GM12801 (cell line): ENCODE results near the gene SEMA6C.

Experiments
- CTCF ChIP-seq: IDR thresholded peaks from one replicate; pipeline ENCODE4 v1.5.1; 2011; ENCODE audit warnings: control low read depth; ENCODE audit not compliant: insufficient read length; ENCODE audit errors: extremely low read depth

Gene SEMA6C

GRCh38 chr1:151132335-151133017 is 14.0 kb downstream of the SEMA6C start:
- TF ChIP-seq CTCF: no peak

DNA sequence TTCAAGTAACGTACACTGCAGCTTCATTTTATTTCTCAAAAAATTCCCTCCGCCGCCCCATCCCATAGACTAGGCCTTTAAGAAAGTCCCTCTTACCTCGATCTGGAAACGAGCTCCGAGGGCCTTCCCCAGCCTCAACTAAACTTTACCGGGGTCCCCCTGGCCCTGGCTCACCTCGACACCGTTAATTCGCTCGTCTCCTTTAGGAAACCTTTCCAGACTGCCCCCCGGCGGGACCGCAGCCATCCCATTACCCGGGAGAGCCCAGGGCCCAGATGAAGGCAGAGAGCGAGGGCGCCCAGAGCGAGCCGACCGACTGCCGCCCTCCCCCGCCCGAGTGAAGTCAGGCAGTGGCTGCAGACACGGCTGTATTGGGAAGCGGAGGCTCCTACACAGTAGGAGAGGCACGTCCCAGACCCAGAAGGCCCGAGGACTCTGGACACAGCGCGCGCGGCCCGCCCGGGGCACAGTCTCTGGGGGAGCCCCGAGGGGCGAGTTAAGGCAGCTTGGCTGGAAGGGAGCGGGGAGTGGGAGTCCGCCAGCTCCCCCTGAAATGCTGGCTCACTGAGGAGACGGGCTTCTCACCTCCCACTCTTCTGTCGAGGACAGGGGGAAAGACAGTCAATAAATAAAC is 14.6 kb downstream of the SEMA6C start:
- TF ChIP-seq CTCF: no peak

DNA sequence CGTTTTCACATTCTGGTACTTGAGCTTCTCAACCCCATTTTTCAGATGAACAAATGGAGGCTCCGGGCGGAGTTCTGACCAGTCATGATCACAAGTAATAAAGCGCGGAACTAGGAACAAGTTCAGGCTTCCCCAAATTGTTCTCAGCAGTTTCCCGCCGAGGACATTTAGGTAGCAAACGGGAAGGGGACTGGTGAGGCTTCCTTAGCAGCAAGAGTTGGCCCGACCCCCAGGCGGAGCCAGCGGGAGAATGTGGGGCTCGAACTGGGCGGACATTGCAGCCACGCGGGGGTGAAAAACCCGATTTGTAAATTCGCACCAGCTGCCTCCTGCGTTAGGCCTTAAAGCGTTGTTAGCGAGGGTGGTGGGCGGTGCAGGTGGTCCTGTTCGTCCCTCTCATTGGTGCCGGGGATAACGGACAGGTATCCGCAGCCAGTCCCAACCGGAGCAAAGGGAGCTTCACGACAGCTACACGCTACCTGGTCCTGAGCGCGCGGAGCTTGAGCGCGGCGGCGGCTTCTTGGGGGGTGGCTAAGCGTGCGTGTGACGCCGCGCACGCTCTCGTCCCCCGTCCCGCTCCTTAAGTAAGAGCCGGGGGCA is 15.3 kb downstream of the SEMA6C start:
- TF ChIP-seq CTCF: no peak

DNA sequence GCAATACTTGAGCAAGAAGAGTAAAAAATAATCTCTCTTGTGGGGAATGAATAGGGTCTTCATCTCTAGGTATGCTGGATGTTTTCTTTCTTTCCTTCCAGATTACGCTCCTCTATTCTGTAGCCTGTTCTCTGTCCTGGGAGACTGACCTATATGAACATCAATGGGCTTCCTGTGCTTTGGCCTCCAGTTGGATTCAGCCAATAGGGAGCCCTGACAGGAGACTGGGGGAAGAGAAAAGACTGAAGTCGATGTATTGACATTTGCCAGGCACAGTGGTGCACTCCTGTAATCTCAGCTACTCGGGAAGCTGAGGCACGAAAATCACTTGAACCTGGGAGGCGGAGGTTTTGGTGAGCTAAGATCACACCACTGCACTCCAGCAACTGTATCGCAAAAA is 17.6 kb downstream of the SEMA6C start:
- no peak for TF ChIP-seq CTCF

GRCh38 chr1:151124763-151125403 is 21.5 kb downstream of the SEMA6C start:
- TF ChIP-seq CTCF: no peak

DNA sequence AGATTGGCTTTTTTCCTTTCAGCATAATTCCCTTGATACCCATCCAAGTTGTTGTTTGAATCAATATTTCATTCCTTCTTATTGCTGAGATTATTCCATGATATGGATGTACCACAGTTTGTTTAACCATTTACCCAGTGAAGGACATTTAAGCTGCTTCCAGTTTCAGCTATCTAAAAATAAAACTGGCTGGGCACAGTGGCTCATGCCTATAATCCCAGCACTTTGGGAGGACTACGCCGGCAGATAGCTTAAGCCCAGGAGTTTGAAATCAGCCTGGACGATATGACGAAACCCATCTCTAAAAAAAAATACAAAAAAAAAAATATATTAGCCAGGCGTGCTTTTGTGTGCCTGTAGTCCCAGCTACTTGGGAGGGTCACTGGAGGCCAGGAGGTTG is 32.6 kb downstream of the SEMA6C start:
- no peak for TF ChIP-seq CTCF

- no peak for TF ChIP-seq CTCF
Measured at GRCh38 chr1:151108331-151108730, 38.1 kb downstream of the SEMA6C start.
